GM12872 (cell line): ENCODE measurements around the gene TMEM184B.

Source experiments
- TF ChIP-seq, protein P1 (sequence below): IDR thresholded peaks from 3 replicates; pipeline ENCODE4 v1.5.1; 2011; ENCODE audit warnings: low read depth, mild to moderate bottlenecking, low read length, moderate library complexity; ENCODE audit not compliant: insufficient read depth

The TMEM184B gene

DNA sequence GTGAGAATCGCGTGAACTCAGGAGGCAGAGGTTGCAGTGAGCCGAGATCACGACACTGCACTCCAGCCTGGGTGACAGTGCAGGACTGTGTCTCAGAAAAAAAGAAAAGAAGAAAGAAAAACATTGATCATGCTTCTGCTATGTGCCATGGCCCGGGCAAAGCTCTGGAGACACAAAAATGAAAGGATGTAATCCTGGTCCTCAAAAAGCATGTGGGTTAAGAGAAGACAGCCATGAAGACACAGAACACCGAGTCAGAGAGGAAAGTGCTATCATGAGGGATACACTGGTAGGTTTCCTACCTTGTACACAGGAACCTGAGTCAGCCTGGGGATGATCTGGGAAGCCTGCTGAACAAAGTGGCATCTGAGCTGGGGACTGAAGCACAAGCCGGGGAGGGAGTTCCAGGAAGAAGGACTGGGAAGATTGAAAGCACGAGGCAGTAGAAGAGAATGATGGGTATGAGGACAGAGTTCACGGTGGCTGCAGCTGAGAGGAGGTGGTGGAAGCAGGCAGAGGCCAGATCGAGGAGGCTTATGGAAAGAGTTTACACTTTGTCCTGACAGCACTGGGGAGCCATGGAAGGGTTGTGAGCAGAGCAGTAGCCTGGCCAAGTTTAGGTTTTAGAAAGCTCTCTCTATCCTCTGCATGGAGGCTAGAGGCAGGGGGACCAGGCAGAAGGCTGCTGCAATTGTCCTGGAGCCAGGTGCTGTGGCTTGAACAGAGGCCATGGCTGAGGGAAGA, 80.9 kb downstream of the TMEM184B start:
- TF ChIP-seq, protein P1, sequence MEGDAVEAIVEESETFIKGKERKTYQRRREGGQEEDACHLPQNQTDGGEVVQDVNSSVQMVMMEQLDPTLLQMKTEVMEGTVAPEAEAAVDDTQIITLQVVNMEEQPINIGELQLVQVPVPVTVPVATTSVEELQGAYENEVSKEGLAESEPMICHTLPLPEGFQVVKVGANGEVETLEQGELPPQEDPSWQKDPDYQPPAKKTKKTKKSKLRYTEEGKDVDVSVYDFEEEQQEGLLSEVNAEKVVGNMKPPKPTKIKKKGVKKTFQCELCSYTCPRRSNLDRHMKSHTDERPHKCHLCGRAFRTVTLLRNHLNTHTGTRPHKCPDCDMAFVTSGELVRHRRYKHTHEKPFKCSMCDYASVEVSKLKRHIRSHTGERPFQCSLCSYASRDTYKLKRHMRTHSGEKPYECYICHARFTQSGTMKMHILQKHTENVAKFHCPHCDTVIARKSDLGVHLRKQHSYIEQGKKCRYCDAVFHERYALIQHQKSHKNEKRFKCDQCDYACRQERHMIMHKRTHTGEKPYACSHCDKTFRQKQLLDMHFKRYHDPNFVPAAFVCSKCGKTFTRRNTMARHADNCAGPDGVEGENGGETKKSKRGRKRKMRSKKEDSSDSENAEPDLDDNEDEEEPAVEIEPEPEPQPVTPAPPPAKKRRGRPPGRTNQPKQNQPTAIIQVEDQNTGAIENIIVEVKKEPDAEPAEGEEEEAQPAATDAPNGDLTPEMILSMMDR = no peak

DNA sequence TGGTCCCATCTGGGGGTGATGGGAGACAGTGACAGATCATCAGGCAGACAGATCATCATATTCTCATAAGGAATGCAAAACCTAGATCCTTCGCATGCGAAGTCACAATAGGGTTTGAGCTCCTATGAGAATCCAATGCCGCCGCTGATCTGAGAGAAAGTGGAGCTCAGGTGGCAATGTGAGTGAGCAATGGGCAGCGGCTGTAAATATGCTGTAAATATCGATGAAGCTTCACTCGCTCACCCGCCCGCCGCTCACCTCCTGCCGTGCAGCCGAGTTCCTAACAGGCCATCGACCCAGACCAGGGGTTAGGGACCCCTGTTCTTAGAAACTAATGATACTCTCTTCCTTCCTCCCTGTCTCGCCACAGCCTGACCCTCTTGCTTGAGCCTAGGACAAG, 81.8 kb downstream of the TMEM184B start:
- TF ChIP-seq, protein P1 = no peak

DNA sequence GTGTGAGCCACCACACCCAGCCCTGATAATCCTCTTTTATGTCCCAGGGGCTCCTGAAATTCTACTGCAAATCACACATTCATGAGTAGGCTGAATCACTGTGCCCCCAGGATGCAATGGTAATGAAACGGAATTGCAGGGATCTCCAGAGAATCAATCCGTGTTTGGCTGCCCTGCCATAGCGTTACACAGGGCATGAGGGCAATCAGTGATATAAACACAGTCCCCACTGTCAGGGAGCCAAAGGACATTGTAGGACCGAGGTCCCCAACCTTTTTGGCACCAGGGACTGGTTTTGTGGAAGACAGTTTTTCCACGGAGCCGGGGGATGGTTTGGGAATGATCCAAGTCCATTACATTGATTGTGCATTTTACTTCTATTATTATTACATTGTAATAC, 82.2 kb downstream of the TMEM184B start:
- TF ChIP-seq, protein P1 = no peak

DNA sequence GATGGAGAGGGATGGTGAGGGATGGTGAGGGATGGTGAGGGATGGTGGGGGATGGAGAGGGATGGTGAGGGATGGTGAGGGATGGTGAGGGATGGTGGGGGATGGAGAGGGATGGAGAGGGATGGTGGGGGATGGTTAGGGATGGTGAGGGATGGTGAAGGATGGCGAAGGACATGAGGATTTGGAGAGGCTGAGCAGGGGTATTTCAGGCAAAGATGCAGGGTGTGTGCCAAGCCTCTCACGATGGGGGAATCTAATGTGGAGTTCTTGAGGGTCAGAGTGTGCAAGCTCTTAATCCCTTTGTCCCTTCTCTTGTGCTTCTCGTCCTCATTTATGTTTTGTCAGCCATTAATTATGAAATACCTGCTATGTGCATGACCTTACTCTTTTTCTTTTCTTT, 83.7 kb downstream of the TMEM184B start:
- TF ChIP-seq, protein P1 = no peak

DNA sequence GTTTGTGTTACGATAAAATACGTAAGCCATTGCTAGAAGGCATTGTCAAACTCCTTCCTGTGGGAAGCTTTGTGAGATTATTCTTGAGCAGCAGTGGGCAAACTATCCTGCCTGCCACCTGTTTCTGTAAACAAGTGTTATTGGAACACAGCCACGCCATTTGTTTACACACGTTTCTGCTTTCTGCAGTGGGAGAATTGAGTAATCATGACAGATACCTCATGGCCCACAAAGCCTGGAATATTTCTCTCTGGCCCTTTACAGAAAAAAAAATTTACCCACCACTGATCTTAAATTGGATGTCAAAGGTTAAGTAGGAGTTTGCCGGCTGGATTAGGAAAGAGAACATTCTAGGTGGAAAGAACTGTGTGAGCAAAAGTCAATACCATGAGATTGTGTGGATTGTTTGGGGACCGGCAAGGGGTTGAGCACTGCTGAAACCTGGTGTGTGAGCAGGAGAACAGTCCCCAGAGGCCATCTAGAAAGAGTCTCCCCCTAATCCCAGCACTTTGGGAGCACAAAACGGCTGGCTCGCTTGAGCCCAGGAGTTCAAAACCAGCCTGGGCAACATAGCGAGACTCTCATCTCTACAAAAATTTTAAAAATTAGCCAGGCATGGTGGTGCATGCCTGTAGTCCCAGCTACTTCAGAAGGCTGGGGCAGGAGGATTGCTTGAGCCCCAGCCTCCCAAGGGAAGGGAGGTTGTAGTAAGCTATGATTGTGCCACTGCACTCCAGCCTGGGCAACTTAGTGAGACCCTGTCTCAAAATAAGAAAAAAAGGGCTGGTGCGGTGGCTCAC, 85.2 kb downstream of the TMEM184B start:
- TF ChIP-seq, protein P1 = no peak

DNA sequence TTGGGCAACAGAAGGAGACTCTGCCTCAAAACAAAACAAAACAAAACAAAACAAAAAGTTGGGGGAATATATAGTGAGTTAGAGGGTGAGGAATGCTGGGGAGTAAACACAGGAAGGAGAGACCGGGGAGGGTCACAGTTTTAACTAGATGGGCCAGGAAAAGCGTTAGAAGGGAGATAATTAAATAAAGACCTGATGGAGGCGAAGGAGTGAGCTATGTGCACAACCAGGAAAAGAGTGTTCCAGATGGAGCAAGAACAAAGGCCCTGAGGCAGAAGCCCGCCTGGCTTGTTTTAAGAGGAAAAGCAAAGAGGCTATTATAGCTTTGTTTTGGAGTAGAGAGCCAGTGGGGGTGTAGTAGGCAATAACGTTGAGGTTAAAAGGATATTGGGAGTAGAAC, 86.4 kb downstream of the TMEM184B start:
- TF ChIP-seq, protein P1 = no peak

DNA sequence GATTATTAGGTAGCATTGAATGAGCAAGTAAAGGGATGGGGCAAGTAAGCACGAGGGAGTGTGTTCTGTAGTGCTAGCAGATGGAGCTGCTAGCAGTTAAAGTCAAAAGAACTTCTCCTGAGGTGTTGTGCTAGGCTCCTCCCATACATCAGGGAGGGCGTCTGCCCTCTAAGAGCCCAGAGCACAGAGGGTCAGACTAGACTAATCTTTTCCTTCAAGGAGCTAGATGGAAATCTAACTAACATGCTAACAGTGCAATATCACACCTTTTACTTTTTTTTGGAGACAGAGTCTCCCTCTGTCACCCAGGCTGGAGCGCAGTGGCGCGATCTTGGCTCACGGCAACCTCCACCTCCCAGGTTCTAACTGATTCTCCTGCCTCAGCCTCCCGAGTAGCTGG, 88.0 kb downstream of the TMEM184B start:
- TF ChIP-seq, protein P1 = no peak
